RPMI8226 (cell line): Measurements from ENCODE around the gene DEFB128.

Source experiments
- DNase-seq: peaks from one replicate; pipeline ENCODE4 v3.0.0-alpha.2; 2015

Gene DEFB128

DNA sequence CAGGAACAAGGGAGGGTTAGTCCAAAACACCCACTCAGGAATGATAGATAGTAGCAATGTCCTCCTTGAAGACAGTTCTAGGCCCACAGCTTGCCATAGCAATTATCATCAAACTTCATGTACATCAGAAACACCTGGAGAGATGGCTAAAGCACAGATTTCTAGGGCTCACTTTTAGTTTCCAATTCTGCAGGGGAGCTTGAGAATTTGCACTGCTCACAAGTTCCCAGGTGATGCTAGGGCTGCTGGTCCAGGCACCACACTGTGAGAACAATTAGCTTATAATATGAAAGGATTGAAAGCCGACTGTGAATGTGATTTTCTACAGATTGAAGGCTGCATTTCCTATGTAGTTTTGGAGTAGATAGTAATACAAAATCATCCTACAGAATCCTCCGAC is 43.6 kb downstream of the DEFB128 start:
- no peak for DNase-seq

DNA sequence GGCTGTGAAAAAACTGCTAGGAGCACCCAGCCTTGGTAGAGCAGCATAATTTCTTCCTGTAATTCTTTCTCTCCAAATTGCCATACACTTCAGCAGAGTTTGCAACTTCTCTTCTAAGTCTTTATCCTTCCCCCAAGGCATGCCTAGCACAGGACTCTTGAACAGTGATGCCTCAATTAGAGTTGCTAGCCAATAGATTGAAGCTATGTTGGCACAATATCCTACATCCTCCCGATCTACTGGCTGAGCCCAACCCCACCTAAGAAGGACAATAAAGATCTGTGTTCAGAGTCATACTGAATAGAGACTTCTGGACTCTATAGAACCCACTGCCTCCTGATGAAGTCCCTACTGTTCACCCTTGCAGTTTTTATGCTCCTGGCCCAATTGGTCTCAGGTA is 47.2 kb downstream of the DEFB128 start, which contains the start of gene DEFB126:
TSS of gene DEFB126 (plus strand) at position 301 of the 400 bp plus-strand sequence. CDS start at position 340, 39 bp downstream.
- no peak for DNase-seq
